Stimulated activated CD4-positive, alpha-beta T cell treated with anti-CD3 and anti-CD28 coated beads, Interleukin-4, amount 100 ng/mL, for 4 hours (primary cell): Measurements from ENCODE around the gene TRMT10A.
"Not testable (repeated sequence)": the region's sequence is repeated elsewhere in the genome, so short reads cannot be mapped to it uniquely, and the experiment has no call there.

Source experiments
- DNase-seq, 2 experiments: peaks; one replicate each; pipeline ENCODE4 v3.0.0-alpha.2; 2020

TRMT10A gene

GRCh38 chr4:99540277-99540939, 23.4 kb downstream of the TRMT10A start:
- DNase-seq = no peak

- DNase-seq = no peak
Measured at GRCh38 chr4:99537674-99538073, 26.2 kb downstream of the TRMT10A start.

- no peak for DNase-seq
Measured at GRCh38 chr4:99536848-99537247, 27.0 kb downstream of the TRMT10A start.

- DNase-seq = no peak
Measured at GRCh38 chr4:99536271-99536670, 27.6 kb downstream of the TRMT10A start.

GRCh38 chr4:99534699-99535098, 29.1 kb downstream of the TRMT10A start:
- not testable (repeated sequence) for DNase-seq

- DNase-seq = no peak
Measured at GRCh38 chr4:99529956-99530355, 33.9 kb downstream of the TRMT10A start.

- DNase-seq = no peak
Measured at GRCh38 chr4:99529228-99529627, 34.6 kb downstream of the TRMT10A start.

- no peak for DNase-seq
Measured at GRCh38 chr4:99518601-99519295, 45.1 kb downstream of the TRMT10A start.

- no peak for DNase-seq
Measured at GRCh38 chr4:99510721-99511120, 53.1 kb downstream of the TRMT10A start, which contains the start of gene C4orf17. Gene C4orf17 (plus strand): TSS chr4:99511021. CDS start chr4:99513082, 2,061 bp downstream.

- peak in 1 of 2 experiments; percentile 36 for DNase-seq
Measured at GRCh38 chr4:99507762-99508161, 56.1 kb downstream of the TRMT10A start.

- no peak for DNase-seq
Measured at GRCh38 chr4:99507349-99507748, 56.5 kb downstream of the TRMT10A start.

- DNase-seq = no peak
Measured at GRCh38 chr4:99506781-99507180, 57.1 kb downstream of the TRMT10A start.

- DNase-seq = no peak
Measured at GRCh38 chr4:99504804-99505502, 58.9 kb downstream of the TRMT10A start.
